Subcutaneous abdominal adipose tissue (tissue), 5 donors: ENCODE results near the gene INPP5A.

Source experiments
- H3K27ac ChIP-seq: one replicate; pipeline ENCODE4 v1.7.0; 2013; ENCODE audit warnings: low read depth, mild to moderate bottlenecking, inconsistent platforms, low read length, moderate library complexity
- H3K27me3 ChIP-seq, 5 donors: one replicate each; pipeline ENCODE4 v1.7.0; 2013; ENCODE audit warnings: low read length in 5 of 5, inconsistent platforms in 1 of 5; ENCODE audit not compliant: control insufficient read depth in 5 of 5, insufficient read depth in 4 of 5
- H3K36me3 ChIP-seq, 5 donors: one replicate each; pipeline ENCODE4 v1.7.0; 2013; ENCODE audit warnings: low read length in 5 of 5; ENCODE audit not compliant: control insufficient read depth in 5 of 5, insufficient read depth in 5 of 5
- H3K4me1 ChIP-seq, 5 donors: one replicate each; pipeline ENCODE4 v1.7.0; 2013; ENCODE audit warnings: low read length in 5 of 5, mild to moderate bottlenecking in 3 of 5, moderate library complexity in 1 of 5; ENCODE audit not compliant: control insufficient read depth in 5 of 5, insufficient read depth in 5 of 5
- H3K4me3 ChIP-seq, 5 donors: one replicate each; pipeline ENCODE4 v1.7.0; 2013; ENCODE audit warnings: low read length in 5 of 5, low read depth in 1 of 5
- H3K9ac ChIP-seq, 5 donors: one replicate each; pipeline ENCODE4 v1.7.0; 2013; ENCODE audit warnings: low read length in 5 of 5, mild to moderate bottlenecking in 4 of 5, moderate library complexity in 3 of 5
- H3K9me3 ChIP-seq, 5 donors: one replicate each; pipeline ENCODE4 v1.7.0; 2013; ENCODE audit warnings: low read length in 5 of 5; ENCODE audit not compliant: control insufficient read depth in 5 of 5
- donor health status: healthy.
- donor health status: healthy.
- donor health status: healthy.
- donor health status: healthy.
- donor health status: healthy.

INPP5A gene

GRCh38 chr10:132542819-132543218 lies 5.2 kb downstream of the INPP5A start:
- peaks cover 0 to 4% (median 3%) of the 10 kb centered on the region in 5 donors for H3K36me3 ChIP-seq
- no peak overlapping the region for H3K4me3 ChIP-seq
- no peaks in the 10 kb centered on the region for H3K27me3 ChIP-seq
- H3K9me3 ChIP-seq = no peaks in the 10 kb centered on the region
- H3K4me1 ChIP-seq = peaks cover 14 to 63% (median 42%) of the 10 kb centered on the region in 5 donors
- H3K27ac ChIP-seq = no peak overlapping the region
- no peak overlapping the region for H3K9ac ChIP-seq

GRCh38 chr10:132543916-132544743 lies 6.5 kb downstream of the INPP5A start:
- no peaks in the 10 kb centered on the region for H3K9me3 ChIP-seq
- H3K36me3 ChIP-seq = peaks cover 0 to 4% (median 3%) of the 10 kb centered on the region in 5 donors
- no peak overlapping the region for H3K9ac ChIP-seq
- no peaks in the 10 kb centered on the region for H3K27me3 ChIP-seq
- H3K27ac ChIP-seq = no peak overlapping the region
- H3K4me1 ChIP-seq = peaks cover 7 to 52% (median 31%) of the 10 kb centered on the region in 5 donors
- H3K4me3 ChIP-seq = peak overlapping the region in 1 of 5 donors; percentile 9

GRCh38 chr10:132544744-132545658 lies 7.4 kb downstream of the INPP5A start:
- Histone ChIP-seq H3K4me1 (peaks cover 7 to 45% (median 25%) of the 10 kb centered on the region in 5 donors), H3K36me3 (peaks cover 0 to 4% (median 3%) of the 10 kb centered on the region in 5 donors), H3K4me3 (peak overlapping the region in 1 of 5 donors; percentile 9), H3K9ac (no peak overlapping the region), H3K9me3 (no peaks in the 10 kb centered on the region), H3K27ac (no peak overlapping the region), H3K27me3 (no peaks in the 10 kb centered on the region)

GRCh38 chr10:132545659-132546367 lies 8.2 kb downstream of the INPP5A start:
- no peak overlapping the region for H3K27ac ChIP-seq
- H3K4me3 ChIP-seq = no peak overlapping the region
- peaks cover 0 to 4% (median 3%) of the 10 kb centered on the region in 5 donors for H3K36me3 ChIP-seq
- H3K9ac ChIP-seq = no peak overlapping the region
- no peaks in the 10 kb centered on the region for H3K9me3 ChIP-seq
- H3K27me3 ChIP-seq = no peaks in the 10 kb centered on the region
- peaks cover 2 to 41% (median 20%) of the 10 kb centered on the region in 5 donors for H3K4me1 ChIP-seq

GRCh38 chr10:132546567-132547420 lies 9.2 kb downstream of the INPP5A start:
- Histone ChIP-seq H3K27ac (no peak overlapping the region), H3K9me3 (no peaks in the 10 kb centered on the region), H3K27me3 (no peaks in the 10 kb centered on the region), H3K9ac (peak overlapping the region in 1 of 5 donors; percentile 20), H3K36me3 (peaks cover 0 to 4% (median 3%) of the 10 kb centered on the region in 5 donors), H3K4me1 (peaks cover 2 to 41% (median 25%) of the 10 kb centered on the region in 5 donors), H3K4me3 (no peak overlapping the region)

- peaks cover 0 to 3% (median under 1%) of the 10 kb centered on the region in 5 donors for H3K36me3 ChIP-seq
- H3K4me1 ChIP-seq = peaks cover 2 to 36% (median 21%) of the 10 kb centered on the region in 5 donors
- H3K4me3 ChIP-seq = no peak overlapping the region
- no peaks in the 10 kb centered on the region for H3K27me3 ChIP-seq
- H3K9me3 ChIP-seq = no peaks in the 10 kb centered on the region
- H3K27ac ChIP-seq = no peak overlapping the region
- H3K9ac ChIP-seq = no peak overlapping the region
These were observed 9.9 kb downstream of the INPP5A start for GRCh38 chr10:132547421-132547861.

- no peak overlapping the region for H3K4me3 ChIP-seq
- peaks cover 0 to 3% (median 0%) of the 10 kb centered on the region in 5 donors for H3K36me3 ChIP-seq
- H3K4me1 ChIP-seq = peaks cover 2 to 36% (median 21%) of the 10 kb centered on the region in 5 donors
- H3K9me3 ChIP-seq = no peaks in the 10 kb centered on the region
- no peaks in the 10 kb centered on the region for H3K27me3 ChIP-seq
- no peak overlapping the region for H3K27ac ChIP-seq
- no peak overlapping the region for H3K9ac ChIP-seq
These were observed 10.7 kb downstream of the INPP5A start for GRCh38 chr10:132548106-132548823.

- peaks cover 2 to 36% (median 21%) of the 10 kb centered on the region in 5 donors for H3K4me1 ChIP-seq
These were observed 11.3 kb downstream of the INPP5A start for GRCh38 chr10:132548869-132549268.

More at GRCh38 chr10:132548869-132549268, 11.3 kb downstream of the INPP5A start:
- H3K36me3 ChIP-seq = no peaks in the 10 kb centered on the region
- no peak overlapping the region for H3K4me3 ChIP-seq
- H3K9me3 ChIP-seq = no peaks in the 10 kb centered on the region
- H3K27me3 ChIP-seq = no peaks in the 10 kb centered on the region
- no peak overlapping the region for H3K27ac ChIP-seq
- H3K9ac ChIP-seq = no peak overlapping the region
